Measurements from ENCODE around the gene PPP1R27.

DNA sequence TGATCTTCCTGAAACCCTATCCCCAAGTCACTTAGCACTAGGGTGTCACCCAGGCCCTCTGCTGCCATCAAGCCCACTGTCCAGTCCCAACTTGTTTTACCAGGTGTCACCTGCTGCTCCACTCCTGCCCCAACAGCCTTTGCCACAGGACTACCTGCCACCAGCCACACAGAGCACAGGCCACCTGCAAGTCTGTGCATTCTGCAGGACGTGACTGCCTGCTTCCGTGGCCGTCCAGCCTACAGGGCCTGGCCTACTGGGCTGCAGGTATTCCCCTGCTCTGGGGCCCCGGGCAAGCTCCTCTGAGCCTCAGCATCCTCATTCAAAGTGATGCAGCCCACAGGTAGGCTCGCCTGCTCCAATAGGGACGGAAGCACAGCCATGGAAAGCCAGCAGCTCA, 5.0 kb downstream of the PPP1R27 start:
- no peak for TF ChIP-seq POLR2A (IDR thresholded peaks at IDR 0.05)
- TF ChIP-seq, protein P1, sequence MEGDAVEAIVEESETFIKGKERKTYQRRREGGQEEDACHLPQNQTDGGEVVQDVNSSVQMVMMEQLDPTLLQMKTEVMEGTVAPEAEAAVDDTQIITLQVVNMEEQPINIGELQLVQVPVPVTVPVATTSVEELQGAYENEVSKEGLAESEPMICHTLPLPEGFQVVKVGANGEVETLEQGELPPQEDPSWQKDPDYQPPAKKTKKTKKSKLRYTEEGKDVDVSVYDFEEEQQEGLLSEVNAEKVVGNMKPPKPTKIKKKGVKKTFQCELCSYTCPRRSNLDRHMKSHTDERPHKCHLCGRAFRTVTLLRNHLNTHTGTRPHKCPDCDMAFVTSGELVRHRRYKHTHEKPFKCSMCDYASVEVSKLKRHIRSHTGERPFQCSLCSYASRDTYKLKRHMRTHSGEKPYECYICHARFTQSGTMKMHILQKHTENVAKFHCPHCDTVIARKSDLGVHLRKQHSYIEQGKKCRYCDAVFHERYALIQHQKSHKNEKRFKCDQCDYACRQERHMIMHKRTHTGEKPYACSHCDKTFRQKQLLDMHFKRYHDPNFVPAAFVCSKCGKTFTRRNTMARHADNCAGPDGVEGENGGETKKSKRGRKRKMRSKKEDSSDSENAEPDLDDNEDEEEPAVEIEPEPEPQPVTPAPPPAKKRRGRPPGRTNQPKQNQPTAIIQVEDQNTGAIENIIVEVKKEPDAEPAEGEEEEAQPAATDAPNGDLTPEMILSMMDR (IDR thresholded peaks at IDR 0.05) = no peak
- TF ChIP-seq EP300 (IDR thresholded peaks at IDR 0.05) = no peak

All from tibial nerve (tissue), 4 donors.